HEK293 (cell line): ENCODE measurements around the gene NUMB.

Experiments used
- CTCF ChIA-PET: fragments of 350-600 bp; formaldehyde crosslinking; extraction: SDS; loops from one replicate; lab custom pipeline; 2021; ENCODE audit warnings: antibody characterized with exemption; lab: Yijun Ruan, JAX
- POLR2A ChIA-PET: fragments of 300-600 bp; formaldehyde crosslinking; extraction: SDS; loops from one replicate; lab custom pipeline; 2020; ENCODE audit warnings: antibody characterized with exemption, inconsistent platforms; lab: Yijun Ruan, JAX
- H3K27ac ChIP-seq: fragments of 200-500 bp; sonication (Bioruptor generic); 2 replicates; pipeline ENCODE4 v1.5.1; 2014; ENCODE audit warnings: low read depth, low read length, control low read depth, inconsistent platforms; ENCODE audit errors: extremely low read depth
- H3K36me3 ChIP-seq, 2 experiments: fragments of 200-500 bp in 1 of 2; sonication (Bioruptor generic) in 1 of 2; 1 replicate in 1 of 2; 2 replicates in 1 of 2; pipeline ENCODE4 v1.5.1; 2014 to 2017; ENCODE audit warnings: inconsistent platforms in 2 of 2, low read length in 2 of 2; ENCODE audit not compliant: control insufficient read depth in 2 of 2, insufficient read depth in 1 of 2
- H3K4me1 ChIP-seq: fragments of 200-500 bp; sonication (Bioruptor generic); 2 replicates; pipeline ENCODE4 v1.5.1; 2014; ENCODE audit warnings: mild to moderate bottlenecking, low read length, inconsistent platforms; ENCODE audit not compliant: control insufficient read depth, insufficient read depth
- H3K4me3 ChIP-seq: 2 replicates; pipeline ENCODE4 v1.5.1; 2011; ENCODE audit warnings: low read depth, mild to moderate bottlenecking, control low read depth, low read length, moderate library complexity
- H3K9me3 ChIP-seq: fragments of 200-500 bp; sonication (Bioruptor generic); 2 replicates; pipeline ENCODE4 v1.5.1; 2014; ENCODE audit warnings: low read depth, low read length, inconsistent platforms; ENCODE audit not compliant: control insufficient read depth, insufficient read depth
- EGR2 ChIP-seq: fragments of 450-650 bp; formaldehyde crosslinking; IDR thresholded peaks from 2 replicates; pipeline ENCODE4 v1.5.1; 2016; ENCODE audit warnings: low read depth, missing biosample characterization, missing genetic modification characterization
- GLI2 ChIP-seq: fragments of 450-650 bp; formaldehyde crosslinking; IDR thresholded peaks from 2 replicates; pipeline ENCODE4; 2017; ENCODE audit warnings: missing biosample characterization, missing genetic modification characterization, low read depth, borderline replicate concordance
- GLIS1 ChIP-seq: fragments of 450-650 bp; formaldehyde crosslinking; IDR thresholded peaks from 2 replicates; pipeline ENCODE4 v1.5.1; 2016; ENCODE audit warnings: missing biosample characterization, missing genetic modification characterization
- GLIS2 ChIP-seq: fragments of 450-650 bp; formaldehyde crosslinking; IDR thresholded peaks from 2 replicates; pipeline ENCODE4 v1.5.1; 2016; ENCODE audit warnings: missing biosample characterization, missing genetic modification characterization
- KLF7 ChIP-seq: fragments of 450-650 bp; formaldehyde crosslinking; IDR thresholded peaks from 2 replicates; pipeline ENCODE4 v1.5.1; 2016; ENCODE audit warnings: missing biosample characterization, missing genetic modification characterization, borderline replicate concordance
- MEIS1 ChIP-seq: sonication (generic); formaldehyde crosslinking; IDR thresholded peaks from 2 replicates; pipeline ENCODE4 v1.8.1; 2022; ENCODE audit warnings: missing genetic modification reagents, mild to moderate bottlenecking, borderline replicate concordance
- MZF1 ChIP-seq: fragments of 450-650 bp; formaldehyde crosslinking; IDR thresholded peaks from 2 replicates; pipeline ENCODE4 v1.5.1; 2017; ENCODE audit warnings: missing biosample characterization, missing genetic modification characterization, borderline replicate concordance
- SP2 ChIP-seq: fragments of 450-650 bp; formaldehyde crosslinking; IDR thresholded peaks from 2 replicates; pipeline ENCODE4 v1.5.1; 2016; ENCODE audit warnings: missing biosample characterization, missing genetic modification characterization
- SP3 ChIP-seq: fragments of 450-650 bp; formaldehyde crosslinking; IDR thresholded peaks from 2 replicates; pipeline ENCODE4 v1.5.1; 2016; ENCODE audit warnings: missing biosample characterization, missing genetic modification characterization
- ZBTB1 ChIP-seq: fragments of 450-650 bp; formaldehyde crosslinking; IDR thresholded peaks from 2 replicates; pipeline ENCODE4 v1.5.1; 2016; ENCODE audit warnings: missing biosample characterization, missing genetic modification characterization
- ZBTB17 ChIP-seq: fragments of 450-650 bp; formaldehyde crosslinking; IDR thresholded peaks from 2 replicates; pipeline ENCODE4 v1.5.1; 2016; ENCODE audit warnings: missing biosample characterization, missing genetic modification characterization
- ZIC2 ChIP-seq: fragments of 450-650 bp; formaldehyde crosslinking; IDR thresholded peaks from 2 replicates; pipeline ENCODE4 v1.5.1; 2016; ENCODE audit warnings: missing biosample characterization, missing genetic modification characterization
- ZNF114 ChIP-seq: fragments of 450-650 bp; formaldehyde crosslinking; IDR thresholded peaks from 2 replicates; pipeline ENCODE4 v1.5.0; 2017; ENCODE audit warnings: missing biosample characterization, missing genetic modification characterization
- ZNF146 ChIP-seq: fragments of 450-650 bp; formaldehyde crosslinking; IDR thresholded peaks from 2 replicates; pipeline ENCODE4 v1.5.1; 2016; ENCODE audit warnings: missing biosample characterization, missing genetic modification characterization
- ZNF175 ChIP-seq: fragments of 450-650 bp; formaldehyde crosslinking; IDR thresholded peaks from 2 replicates; pipeline ENCODE4 v1.5.1; 2016; ENCODE audit warnings: missing biosample characterization, missing genetic modification characterization
- ZNF426 ChIP-seq: fragments of 450-650 bp; formaldehyde crosslinking; IDR thresholded peaks from 2 replicates; pipeline ENCODE4 v1.5.1; 2017; ENCODE audit warnings: missing biosample characterization, missing genetic modification characterization, mild to moderate bottlenecking, inconsistent platforms, moderate library complexity
- ZNF555 ChIP-seq: fragments of 450-650 bp; formaldehyde crosslinking; conservative IDR thresholded peaks from 2 replicates; pipeline ENCODE4 v1.5.1; 2017; ENCODE audit warnings: missing biosample characterization, mild to moderate bottlenecking, missing genetic modification characterization, inconsistent platforms
- ZNF560 ChIP-seq: fragments of 450-650 bp; formaldehyde crosslinking; IDR thresholded peaks from 2 replicates; pipeline ENCODE4 v1.5.1; 2017; ENCODE audit warnings: missing biosample characterization, missing genetic modification characterization, borderline replicate concordance
- ZNF561 ChIP-seq: fragments of 450-650 bp; IDR thresholded peaks from 2 replicates; pipeline ENCODE4 v1.5.1; 2018; ENCODE audit warnings: missing biosample characterization, missing genetic modification characterization, borderline replicate concordance
- ZNF585B ChIP-seq: fragments of 450-650 bp; formaldehyde crosslinking; IDR thresholded peaks from 2 replicates; pipeline ENCODE4 v1.5.1; 2016; ENCODE audit warnings: missing biosample characterization, missing genetic modification characterization
- ZNF610 ChIP-seq: fragments of 450-650 bp; formaldehyde crosslinking; IDR thresholded peaks from 2 replicates; pipeline ENCODE4 v1.5.1; 2016; ENCODE audit warnings: missing biosample characterization, missing genetic modification characterization, borderline replicate concordance
- ZNF707 ChIP-seq: fragments of 450-650 bp; formaldehyde crosslinking; IDR thresholded peaks from 2 replicates; pipeline ENCODE4 v1.5.1; 2016; ENCODE audit warnings: missing biosample characterization, missing genetic modification characterization
- ZNF768 ChIP-seq: fragments of 450-650 bp; formaldehyde crosslinking; IDR thresholded peaks from 2 replicates; pipeline ENCODE4 v1.5.1; 2018; ENCODE audit warnings: missing biosample characterization, mild to moderate bottlenecking, missing genetic modification characterization
- ZNF792 ChIP-seq: fragments of 450-650 bp; formaldehyde crosslinking; IDR thresholded peaks from 2 replicates; pipeline ENCODE4 v1.5.1; 2016; ENCODE audit warnings: missing biosample characterization, missing genetic modification characterization
- ZNF837 ChIP-seq: fragments of 450-650 bp; formaldehyde crosslinking; IDR thresholded peaks from 2 replicates; pipeline ENCODE4 v1.5.1; 2016; ENCODE audit warnings: missing biosample characterization, missing genetic modification characterization
- ZSCAN16 ChIP-seq: fragments of 450-650 bp; formaldehyde crosslinking; IDR thresholded peaks from 2 replicates; pipeline ENCODE4 v1.5.1; 2016; ENCODE audit warnings: missing biosample characterization, missing genetic modification characterization
- TF ChIP-seq, protein P1 (sequence below): fragments of 450-650 bp; formaldehyde crosslinking; IDR thresholded peaks from 2 replicates; pipeline ENCODE4 v1.5.1; 2017; ENCODE audit warnings: missing biosample characterization, missing genetic modification characterization
- TF ChIP-seq, protein P2 (sequence below): fragments of 450-650 bp; formaldehyde crosslinking; IDR thresholded peaks from 2 replicates; pipeline ENCODE4 v1.5.1; 2016; ENCODE audit warnings: missing biosample characterization, missing genetic modification characterization
- TF ChIP-seq, protein P3 (sequence below): fragments of 450-650 bp; formaldehyde crosslinking; IDR thresholded peaks from 2 replicates; pipeline ENCODE4 v1.5.1; 2017; ENCODE audit warnings: missing biosample characterization, missing genetic modification characterization
- TF ChIP-seq, protein P4 (sequence below): fragments of 450-650 bp; formaldehyde crosslinking; IDR thresholded peaks from 2 replicates; pipeline ENCODE4 v1.5.1; 2016; ENCODE audit warnings: missing biosample characterization, missing genetic modification characterization, borderline replicate concordance
- TF ChIP-seq, protein P5 (sequence below): fragments of 450-650 bp; formaldehyde crosslinking; IDR thresholded peaks from 2 replicates; pipeline ENCODE4 v1.5.1; 2017; ENCODE audit warnings: missing biosample characterization, missing genetic modification characterization

Gene NUMB

DNA sequence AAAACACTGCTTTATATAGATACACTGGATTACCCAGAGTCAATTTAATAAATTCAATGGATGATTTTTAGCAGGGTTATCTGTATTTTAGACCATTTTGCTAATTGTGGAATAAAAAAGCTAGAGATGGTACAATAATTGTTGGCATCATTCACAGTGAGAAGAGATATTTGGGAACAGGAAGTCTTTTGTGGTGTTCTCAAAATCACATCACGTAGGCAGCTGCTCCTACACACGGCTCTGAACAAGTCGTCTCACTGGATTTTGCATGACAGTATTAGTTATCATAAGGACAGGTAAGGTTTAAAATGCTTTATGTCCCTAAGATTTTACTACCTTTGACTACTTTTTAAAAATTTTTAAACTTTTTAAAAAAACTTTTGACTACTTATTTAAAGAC, 169.0 kb downstream of the NUMB start:
- no peaks in the 10 kb centered on the region for H3K9me3 ChIP-seq
- H3K27ac ChIP-seq: no peak overlapping the region
- POLR2A ChIA-PET: no interaction called here
- H3K36me3 ChIP-seq: peaks cover 20 to 27% of the 10 kb centered on the region in 2 experiments
- TF ChIP-seq ZBTB17 (tag by site-specific recombination): no peak
- TF ChIP-seq SP2 (tag by site-specific recombination): no peak
- no peak for TF ChIP-seq ZNF426
- no peak for TF ChIP-seq ZNF561 (tag by site-specific recombination)
- TF ChIP-seq MZF1 (tag by site-specific recombination): no peak
- no peak for TF ChIP-seq ZNF768
- TF ChIP-seq ZNF114 (tag by site-specific recombination): no peak
- TF ChIP-seq, protein P1, sequence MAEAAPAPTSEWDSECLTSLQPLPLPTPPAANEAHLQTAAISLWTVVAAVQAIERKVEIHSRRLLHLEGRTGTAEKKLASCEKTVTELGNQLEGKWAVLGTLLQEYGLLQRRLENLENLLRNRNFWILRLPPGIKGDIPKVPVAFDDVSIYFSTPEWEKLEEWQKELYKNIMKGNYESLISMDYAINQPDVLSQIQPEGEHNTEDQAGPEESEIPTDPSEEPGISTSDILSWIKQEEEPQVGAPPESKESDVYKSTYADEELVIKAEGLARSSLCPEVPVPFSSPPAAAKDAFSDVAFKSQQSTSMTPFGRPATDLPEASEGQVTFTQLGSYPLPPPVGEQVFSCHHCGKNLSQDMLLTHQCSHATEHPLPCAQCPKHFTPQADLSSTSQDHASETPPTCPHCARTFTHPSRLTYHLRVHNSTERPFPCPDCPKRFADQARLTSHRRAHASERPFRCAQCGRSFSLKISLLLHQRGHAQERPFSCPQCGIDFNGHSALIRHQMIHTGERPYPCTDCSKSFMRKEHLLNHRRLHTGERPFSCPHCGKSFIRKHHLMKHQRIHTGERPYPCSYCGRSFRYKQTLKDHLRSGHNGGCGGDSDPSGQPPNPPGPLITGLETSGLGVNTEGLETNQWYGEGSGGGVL (tag by site-specific recombination): no peak
- no peak for TF ChIP-seq ZNF792
- TF ChIP-seq ZNF146 (tag by site-specific recombination): no peak
- TF ChIP-seq GLI2 (tag by site-specific recombination): no peak
- TF ChIP-seq GLIS2 (tag by site-specific recombination): no peak
- TF ChIP-seq GLIS1 (tag by site-specific recombination): no peak
- no peak for TF ChIP-seq ZNF707 (tag by site-specific recombination)
- no peak for TF ChIP-seq KLF7 (tag by site-specific recombination)
- no peak for TF ChIP-seq ZNF610
- H3K4me3 ChIP-seq: no peak overlapping the region
- H3K4me1 ChIP-seq: no peaks in the 10 kb centered on the region
- CTCF ChIA-PET: no interaction called here

DNA sequence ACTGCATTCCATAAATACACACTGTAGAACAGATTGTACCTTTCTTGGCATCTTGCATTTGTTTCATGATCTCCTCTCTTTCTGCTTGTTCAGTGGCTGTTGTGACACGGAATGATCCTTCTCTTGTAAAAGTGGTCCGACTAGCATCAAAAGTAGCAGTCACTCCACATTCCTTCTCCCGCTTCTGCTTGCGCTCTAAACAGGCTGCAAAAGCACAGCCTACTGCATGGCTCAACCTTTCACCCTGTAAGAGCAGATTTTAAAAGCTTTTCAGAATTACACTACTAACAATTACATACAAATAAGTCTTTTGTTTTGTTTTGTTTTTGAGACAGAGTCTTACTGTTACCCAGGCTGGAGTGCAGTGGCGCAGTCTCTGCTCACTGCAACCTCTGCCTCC, 171.3 kb downstream of the NUMB start:
- Histone ChIP-seq H3K4me3 (no peak overlapping the region), H3K4me1 (no peaks in the 10 kb centered on the region), H3K9me3 (no peaks in the 10 kb centered on the region), H3K36me3 (peaks cover 29 to 39% of the 10 kb centered on the region in 2 experiments), H3K27ac (no peak overlapping the region)
- POLR2A ChIA-PET: no interaction called here
- CTCF ChIA-PET: interaction anchor here (0.5 to 0.7 kb wide), 2 partner anchors 110 to 132 kb away, joined by 3 read pairs; no protein-coding TSS in a partner anchor
- no peak for TF ChIP-seq ZBTB1 (tag by site-specific recombination)
- no peak for TF ChIP-seq SP3
- TF ChIP-seq, protein P2, sequence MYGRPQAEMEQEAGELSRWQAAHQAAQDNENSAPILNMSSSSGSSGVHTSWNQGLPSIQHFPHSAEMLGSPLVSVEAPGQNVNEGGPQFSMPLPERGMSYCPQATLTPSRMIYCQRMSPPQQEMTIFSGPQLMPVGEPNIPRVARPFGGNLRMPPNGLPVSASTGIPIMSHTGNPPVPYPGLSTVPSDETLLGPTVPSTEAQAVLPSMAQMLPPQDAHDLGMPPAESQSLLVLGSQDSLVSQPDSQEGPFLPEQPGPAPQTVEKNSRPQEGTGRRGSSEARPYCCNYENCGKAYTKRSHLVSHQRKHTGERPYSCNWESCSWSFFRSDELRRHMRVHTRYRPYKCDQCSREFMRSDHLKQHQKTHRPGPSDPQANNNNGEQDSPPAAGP (tag by site-specific recombination): no peak
- no peak for TF ChIP-seq ZNF426
- TF ChIP-seq, protein P3, sequence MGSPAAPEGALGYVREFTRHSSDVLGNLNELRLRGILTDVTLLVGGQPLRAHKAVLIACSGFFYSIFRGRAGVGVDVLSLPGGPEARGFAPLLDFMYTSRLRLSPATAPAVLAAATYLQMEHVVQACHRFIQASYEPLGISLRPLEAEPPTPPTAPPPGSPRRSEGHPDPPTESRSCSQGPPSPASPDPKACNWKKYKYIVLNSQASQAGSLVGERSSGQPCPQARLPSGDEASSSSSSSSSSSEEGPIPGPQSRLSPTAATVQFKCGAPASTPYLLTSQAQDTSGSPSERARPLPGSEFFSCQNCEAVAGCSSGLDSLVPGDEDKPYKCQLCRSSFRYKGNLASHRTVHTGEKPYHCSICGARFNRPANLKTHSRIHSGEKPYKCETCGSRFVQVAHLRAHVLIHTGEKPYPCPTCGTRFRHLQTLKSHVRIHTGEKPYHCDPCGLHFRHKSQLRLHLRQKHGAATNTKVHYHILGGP (tag by site-specific recombination): no peak
- TF ChIP-seq MEIS1 (CRISPR knock-in tag): no peak
- no peak for TF ChIP-seq ZNF837 (tag by site-specific recombination)
- TF ChIP-seq ZNF560 (tag by site-specific recombination): no peak
- no peak for TF ChIP-seq ZNF175
- TF ChIP-seq EGR2 (tag by site-specific recombination): no peak
- TF ChIP-seq, protein P4, sequence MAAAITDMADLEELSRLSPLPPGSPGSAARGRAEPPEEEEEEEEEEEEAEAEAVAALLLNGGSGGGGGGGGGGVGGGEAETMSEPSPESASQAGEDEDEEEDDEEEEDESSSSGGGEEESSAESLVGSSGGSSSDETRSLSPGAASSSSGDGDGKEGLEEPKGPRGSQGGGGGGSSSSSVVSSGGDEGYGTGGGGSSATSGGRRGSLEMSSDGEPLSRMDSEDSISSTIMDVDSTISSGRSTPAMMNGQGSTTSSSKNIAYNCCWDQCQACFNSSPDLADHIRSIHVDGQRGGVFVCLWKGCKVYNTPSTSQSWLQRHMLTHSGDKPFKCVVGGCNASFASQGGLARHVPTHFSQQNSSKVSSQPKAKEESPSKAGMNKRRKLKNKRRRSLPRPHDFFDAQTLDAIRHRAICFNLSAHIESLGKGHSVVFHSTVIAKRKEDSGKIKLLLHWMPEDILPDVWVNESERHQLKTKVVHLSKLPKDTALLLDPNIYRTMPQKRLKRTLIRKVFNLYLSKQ (tag by site-specific recombination): no peak
- no peak for TF ChIP-seq ZNF555 (tag by site-specific recombination)
- no peak for TF ChIP-seq ZIC2 (tag by site-specific recombination)
- no peak for TF ChIP-seq ZNF585B (tag by site-specific recombination)
- TF ChIP-seq, protein P5, sequence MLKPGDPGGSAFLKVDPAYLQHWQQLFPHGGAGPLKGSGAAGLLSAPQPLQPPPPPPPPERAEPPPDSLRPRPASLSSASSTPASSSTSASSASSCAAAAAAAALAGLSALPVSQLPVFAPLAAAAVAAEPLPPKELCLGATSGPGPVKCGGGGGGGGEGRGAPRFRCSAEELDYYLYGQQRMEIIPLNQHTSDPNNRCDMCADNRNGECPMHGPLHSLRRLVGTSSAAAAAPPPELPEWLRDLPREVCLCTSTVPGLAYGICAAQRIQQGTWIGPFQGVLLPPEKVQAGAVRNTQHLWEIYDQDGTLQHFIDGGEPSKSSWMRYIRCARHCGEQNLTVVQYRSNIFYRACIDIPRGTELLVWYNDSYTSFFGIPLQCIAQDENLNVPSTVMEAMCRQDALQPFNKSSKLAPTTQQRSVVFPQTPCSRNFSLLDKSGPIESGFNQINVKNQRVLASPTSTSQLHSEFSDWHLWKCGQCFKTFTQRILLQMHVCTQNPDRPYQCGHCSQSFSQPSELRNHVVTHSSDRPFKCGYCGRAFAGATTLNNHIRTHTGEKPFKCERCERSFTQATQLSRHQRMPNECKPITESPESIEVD (tag by site-specific recombination): no peak
- no peak for TF ChIP-seq ZSCAN16 (tag by site-specific recombination)
- no peak for TF ChIP-seq ZNF768
